K562 (cell line): ENCODE measurements around the gene ABCB9. TPM values are rescaled to one million over a fixed set of nuclear protein-coding genes. Genes with fewer than 3 reads are reported as not detected.

Experiments
- ATAC-seq: fragments of 200-7000 bp; cut with Tn5 transposase; 3 replicates; pipeline ENCODE4 v1.9.1; 2020; ENCODE audit warnings: moderate library complexity
- BruUV-seq: library from RNA; stranded (reverse); fragments of 400-500 nt; replicated peaks from 2 replicates; lab custom pipeline; 2021; lab: Mats Ljungman, UMichigan
- CTCF ChIA-PET: fragments of 300-600 bp; formaldehyde crosslinking; extraction: SDS; loops from one replicate; lab custom pipeline; 2021; ENCODE audit warnings: low intra/inter-chr PET ratio; lab: Yijun Ruan, JAX
- POLR2A ChIA-PET: fragments of 300-600, 350-650 bp; sonication (Branson Sonifier 250); formaldehyde crosslinking; extraction: SDS; loops from one replicate; lab custom pipeline; 2021; ENCODE audit warnings: antibody characterized with exemption, inconsistent platforms; lab: Yijun Ruan, JAX
- DNase-seq, 4 experiments: peaks; one replicate each; pipeline versions ENCODE4 v3.0.0 to v3.0.0-alpha.2; 2011 to 2018; ENCODE audit warnings: low spot score in 3 of 4, mixed read lengths in 3 of 4; ENCODE audit errors: extremely low read depth in 1 of 4
- FAIRE-seq: peaks from 2 replicates; lab custom pipeline; 2011; peaks lifted over from hg19 to GRCh38; lab: Jason Lieb, UNC
- H2AFZ ChIP-seq: 2 replicates; pipeline ENCODE4 v1.6.0; 2011; ENCODE audit warnings: low read depth, low read length, control low read depth, inconsistent platforms
- H3K27ac ChIP-seq: fragments of 200-600 bp; 3 replicates; pipeline ENCODE4 v1.8.0; 2011; ENCODE audit warnings: low read depth, mild to moderate bottlenecking, control low read depth, inconsistent platforms, low read length, moderate library complexity, mixed read lengths; ENCODE audit errors: extremely low read depth
- H3K27me3 ChIP-seq, 2 experiments: fragments of 300-600 bp in 1 of 2; 2 replicates in 1 of 2; 3 replicates in 1 of 2; pipeline versions ENCODE4 v1.6.0 to v1.8.0; 2011; ENCODE audit warnings: inconsistent platforms in 2 of 2, low read length in 2 of 2, mild to moderate bottlenecking in 1 of 2, mixed read lengths in 1 of 2, moderate library complexity in 1 of 2; ENCODE audit not compliant: control insufficient read depth in 2 of 2, insufficient read depth in 2 of 2
- H3K36me3 ChIP-seq: fragments of 300-600 bp; 3 replicates; pipeline ENCODE4 v1.8.0; 2011; ENCODE audit warnings: mild to moderate bottlenecking, low read length, inconsistent platforms; ENCODE audit not compliant: control insufficient read depth, insufficient read depth
- H3K4me1 ChIP-seq, 2 experiments: fragments of 200-600 bp in 1 of 2; replicated peaks in 1 of 2; 2 replicates in 1 of 2; 3 replicates in 1 of 2; pipeline versions ENCODE4 v1.5.1 to v1.8.0; 2011; ENCODE audit warnings: inconsistent platforms in 2 of 2, low read length in 2 of 2, mild to moderate bottlenecking in 1 of 2, mixed read lengths in 1 of 2, moderate library complexity in 1 of 2; ENCODE audit not compliant: control insufficient read depth in 2 of 2, insufficient read depth in 2 of 2
- H3K4me2 ChIP-seq: 2 replicates; pipeline ENCODE4 v1.6.1; 2011; ENCODE audit warnings: low read length, control low read depth, inconsistent platforms, mixed read lengths; ENCODE audit not compliant: insufficient read depth
- H3K4me3 ChIP-seq: fragments of 200-600 bp; sonication (generic), shearing (Covaris generic); 2 replicates; pipeline ENCODE4 v1.5.1; 2016; ENCODE audit warnings: control low read depth, inconsistent platforms
- H3K79me2 ChIP-seq: fragments of 200-600 bp; 3 replicates; pipeline ENCODE4 v1.8.0; 2011; ENCODE audit warnings: low read length, inconsistent platforms; ENCODE audit not compliant: control insufficient read depth, insufficient read depth
- H3K9ac ChIP-seq, 2 experiments: 2 replicates each; pipeline versions ENCODE4 v1.6.0 to v1.6.1; 2011; ENCODE audit warnings: low read depth in 2 of 2, low read length in 2 of 2, control low read depth in 1 of 2, inconsistent platforms in 1 of 2, mild to moderate bottlenecking in 1 of 2, mixed read lengths in 1 of 2; ENCODE audit not compliant: insufficient read depth in 1 of 2
- H3K9me1 ChIP-seq: one replicate; pipeline ENCODE4 v1.6.0; 2011; ENCODE audit warnings: inconsistent platforms, mild to moderate bottlenecking, low read length, moderate library complexity; ENCODE audit not compliant: control insufficient read depth, insufficient read depth
- H3K9me3 ChIP-seq: replicated peaks from 2 replicates; pipeline ENCODE4 v1.5.1; 2011; ENCODE audit warnings: low read depth, low read length, inconsistent platforms; ENCODE audit not compliant: control insufficient read depth, insufficient read depth
- H4K20me1 ChIP-seq: replicated peaks from 2 replicates; pipeline ENCODE4 v1.6.1; 2011; ENCODE audit warnings: low read length, inconsistent platforms, mixed read lengths; ENCODE audit not compliant: control insufficient read depth, insufficient read depth
- BMI1 ChIP-seq: fragments of 150-350 bp; IDR thresholded peaks from 2 replicates; pipeline ENCODE4 v1.6.1; 2014; ENCODE audit warnings: low read length
- CSDE1 ChIP-seq, 2 experiments: fragments of 450-650 bp; IDR thresholded peaks; 2 replicates each; pipeline ENCODE4 v1.6.1; 2016; ENCODE audit warnings: mild to moderate bottlenecking in 1 of 2
- CTBP1 ChIP-seq: fragments of 450-650 bp; IDR thresholded peaks from 2 replicates; pipeline ENCODE4 v1.6.1; 2016; ENCODE audit warnings: borderline replicate concordance
- FOS ChIP-seq: IDR thresholded peaks from 3 replicates; pipeline ENCODE4 v1.6.1; 2011; ENCODE audit not compliant: insufficient read length; ENCODE audit errors: extremely low read depth
- FOXA1 ChIP-seq: fragments of 450-650 bp; IDR thresholded peaks from 2 replicates; pipeline ENCODE4 v1.6.1; 2016; ENCODE audit warnings: mild to moderate bottlenecking, borderline replicate concordance
- GATA2 ChIP-seq: sonication (generic); formaldehyde crosslinking; IDR thresholded peaks from 2 replicates; pipeline ENCODE4 v1.4.0; 2020; ENCODE audit warnings: mild to moderate bottlenecking, missing genetic modification reagents
- HNRNPLL ChIP-seq: fragments of 200-400 bp; formaldehyde crosslinking; IDR thresholded peaks from 2 replicates; pipeline ENCODE4 v1.6.1; 2017; ENCODE audit warnings: low read length, low read depth, mild to moderate bottlenecking; ENCODE audit not compliant: poor library complexity, severe bottlenecking
- MCM2 ChIP-seq: fragments of 450-650 bp; IDR thresholded peaks from 2 replicates; pipeline ENCODE4 v1.6.1; 2017; ENCODE audit warnings: low read depth, mild to moderate bottlenecking
- NCOA4 ChIP-seq: fragments of 450-650 bp; IDR thresholded peaks from 2 replicates; pipeline ENCODE4 v1.6.1; 2018; ENCODE audit warnings: mild to moderate bottlenecking; ENCODE audit not compliant: partially characterized antibody
- RBM14 ChIP-seq: fragments of 200-400 bp; formaldehyde crosslinking; IDR thresholded peaks from 2 replicates; pipeline ENCODE4 v1.6.1; 2018; ENCODE audit warnings: low read depth, mild to moderate bottlenecking, low read length, moderate library complexity, borderline replicate concordance; ENCODE audit not compliant: insufficient read depth
- SP1 ChIP-seq: sonication (generic); formaldehyde crosslinking; IDR thresholded peaks from 2 replicates; pipeline ENCODE4 v1.8.1; 2022; ENCODE audit warnings: mild to moderate bottlenecking, missing genetic modification reagents
- SRF ChIP-seq, 2 experiments: fragments of 250-450, 450-650 bp in 1 of 2; sonication (Bioruptor Pico) in 1 of 2; sonication (generic) in 1 of 2; formaldehyde crosslinking; IDR thresholded peaks; 2 replicates each; pipeline versions ENCODE4 v1.5.0 to v1.5.1; 2020 to 2022; ENCODE audit warnings: mild to moderate bottlenecking in 1 of 2, missing genetic modification reagents in 1 of 2
- TOE1 ChIP-seq, 2 experiments: fragments of 450-650 bp in 1 of 2; sonication (generic) in 1 of 2; formaldehyde crosslinking in 1 of 2; IDR thresholded peaks; 2 replicates each; pipeline versions ENCODE4 v1.7.1 to v1.8.0; 2016 to 2022; ENCODE audit warnings: borderline replicate concordance in 2 of 2, mild to moderate bottlenecking in 2 of 2, antibody characterized with exemption in 1 of 2, inconsistent platforms in 1 of 2, low read depth in 1 of 2, missing genetic modification reagents in 1 of 2, moderate library complexity in 1 of 2
- ZNF445 ChIP-seq: fragments of 250-450 bp; sonication (Bioruptor Pico); IDR thresholded peaks from 2 replicates; pipeline ENCODE4 v1.4.0; 2020; ENCODE audit warnings: low read depth, mild to moderate bottlenecking, moderate library complexity
- WGBS: fragments of 100-300 bp; shearing (Covaris generic); methylation state at CpG from one replicate; pipeline ENCODE4 v1.1.6; 2016; ENCODE audit warnings: low coverage, mixed read lengths; ENCODE audit not compliant: insufficient coverage; ENCODE audit errors: missing lambda C conversion rate; 5-methylcytosine and 5-hydroxymethylcytosine counted together
- in situ Hi-C: fragments of 300-500 bp; cut with MboI; formaldehyde crosslinking; loops from 4 replicates; pipeline ENCODE4 v1.15.0; 2018; ENCODE audit warnings: inconsistent platforms, mixed read lengths
- intact Hi-C: fragments of 100-400 bp; cut with micrococcal nuclease; formaldehyde crosslinking; loops from 2 replicates; pipeline ENCODE4 v1.14.2; 2022
- polyA plus RNA-seq, 8 experiments: library from polyadenylated mRNA; depleted of rRNA in 4 of 8; stranded (reverse) in 5 of 8; unstranded in 3 of 8; fragments of >200 nt; fragmentation: Nextera tagmentation in 2 of 8; fragmentation: Illumina TruSeq in 1 of 8; extraction: Ambion mirVana in 2 of 8; extraction: Trizol in 1 of 8; gene quantifications; 2 replicates each; pipeline versions ENCODE4 v1.2.1 to v1.2.3, GENCODE V29; 2011 to 2014; ENCODE audit warnings: inconsistent platforms in 1 of 8, missing spikeins in 1 of 8
- total RNA-seq, 7 experiments: library from RNA; depleted of rRNA in 6 of 7; stranded (reverse); fragments of >200 nt in 6 of 7; fragmentation: Illumina TruSeq in 2 of 7; extraction: Trizol in 2 of 7; gene quantifications; 2 replicates each; pipeline versions ENCODE4 v1.2.1 to v1.2.3, GENCODE V29; 2011 to 2021; ENCODE audit warnings: low replicate concordance in 1 of 7
- TF ChIP-seq, protein P1 (sequence below): fragments of 250-450 bp; sonication (Bioruptor Pico); IDR thresholded peaks from 2 replicates; pipeline ENCODE4 v1.8.0; 2022; ENCODE audit warnings: inconsistent platforms

ABCB9 gene
- total and polyA plus RNA-seq, 9 of the 15 experiments (the other 6 are each of a cell fraction or from before 2014, with no cell fraction given): 0.20 to 12.6 (median 6.2) TPM

DNA sequence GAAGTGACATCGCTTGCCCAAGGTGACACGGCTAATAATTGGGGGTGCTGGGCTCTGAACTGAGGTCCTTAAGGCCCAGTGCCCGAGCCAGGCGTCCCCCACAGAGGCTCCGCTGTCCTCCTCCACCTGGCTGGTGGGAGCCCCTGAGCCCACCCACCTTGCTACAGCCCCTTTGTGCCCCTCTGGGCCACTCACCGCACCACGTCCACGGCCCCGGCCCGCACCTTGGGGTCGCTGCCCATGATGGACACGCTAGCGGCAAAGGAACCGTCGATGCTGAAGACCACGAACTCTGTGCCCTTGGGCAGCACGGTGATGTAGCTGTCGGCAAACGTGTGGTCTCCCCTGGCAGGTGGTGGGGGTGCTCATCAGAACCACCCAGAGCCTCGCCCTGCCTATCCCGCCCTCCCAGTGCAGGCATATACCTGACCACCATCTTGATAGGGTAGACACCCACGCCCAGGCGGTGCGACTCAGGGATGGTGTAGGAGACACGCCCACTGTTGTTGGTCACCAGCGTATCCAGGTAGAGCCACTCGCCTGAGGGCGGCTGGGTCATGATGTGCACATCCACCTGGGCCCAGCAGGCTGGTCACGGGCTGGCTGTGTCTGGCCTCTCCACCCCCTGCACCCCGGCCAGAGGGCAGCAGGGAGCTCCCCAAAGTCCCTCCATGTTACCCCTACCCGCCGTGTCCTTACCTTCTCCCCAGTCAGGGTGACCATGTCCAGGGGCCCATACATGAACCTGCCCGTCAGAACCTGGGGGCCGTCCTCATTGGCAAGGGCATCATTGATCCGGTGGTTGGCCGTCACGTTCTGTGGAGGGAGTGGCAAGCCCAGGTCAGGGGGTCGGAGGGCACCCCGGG is 21.1 kb upstream of the ABCB9 start:
- H3K9me1 ChIP-seq: no peaks in the 10 kb centered on the region
- no peak for ATAC-seq
- TF ChIP-seq SRF (CRISPR knock-in tag; IDR thresholded peaks at IDR 0.05) (no peak), NCOA4 (no peak), BMI1 (no peak), FOXA1 (no peak), CTBP1 (no peak), GATA2 (CRISPR knock-in tag) (no peak), CSDE1 (IDR thresholded peaks at IDR 0.05) (no peak), HNRNPLL (no peak), ZNF445 (CRISPR knock-in tag) (no peak), SP1 (CRISPR knock-in tag) (no peak), FOS (no peak), TOE1 (IDR thresholded peaks at IDR 0.05; ENCODE audit: borderline replicate concordance) (no peak), TOE1 (CRISPR knock-in tag; IDR thresholded peaks at IDR 0.05; ENCODE audit: borderline replicate concordance, low read depth) (no peak), MCM2 (no peak), RBM14 (no peak)
- TF ChIP-seq, protein P1, sequence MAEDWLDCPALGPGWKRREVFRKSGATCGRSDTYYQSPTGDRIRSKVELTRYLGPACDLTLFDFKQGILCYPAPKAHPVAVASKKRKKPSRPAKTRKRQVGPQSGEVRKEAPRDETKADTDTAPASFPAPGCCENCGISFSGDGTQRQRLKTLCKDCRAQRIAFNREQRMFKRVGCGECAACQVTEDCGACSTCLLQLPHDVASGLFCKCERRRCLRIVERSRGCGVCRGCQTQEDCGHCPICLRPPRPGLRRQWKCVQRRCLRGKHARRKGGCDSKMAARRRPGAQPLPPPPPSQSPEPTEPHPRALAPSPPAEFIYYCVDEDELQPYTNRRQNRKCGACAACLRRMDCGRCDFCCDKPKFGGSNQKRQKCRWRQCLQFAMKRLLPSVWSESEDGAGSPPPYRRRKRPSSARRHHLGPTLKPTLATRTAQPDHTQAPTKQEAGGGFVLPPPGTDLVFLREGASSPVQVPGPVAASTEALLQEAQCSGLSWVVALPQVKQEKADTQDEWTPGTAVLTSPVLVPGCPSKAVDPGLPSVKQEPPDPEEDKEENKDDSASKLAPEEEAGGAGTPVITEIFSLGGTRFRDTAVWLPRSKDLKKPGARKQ (CRISPR knock-in tag): no peak
- TF ChIP-seq, all 486 proteins: peak for 0
- Histone ChIP-seq H4K20me1 (0 out of 2 replicates have a peak, but pooled peaks cover 5% of the 10 kb centered on the region), H3K79me2 (peaks cover 3% of the 10 kb centered on the region; the same call in 1 of the 3 replicates), H3K4me2 (no peak overlapping the region), H3K27ac (no peak overlapping the region), H3K36me3 (peaks cover 21% of the 10 kb centered on the region; the same call in 2 of the 3 replicates), H3K9me3 (no peaks in the 10 kb centered on the region), H3K4me1 (peaks cover 16 to 90% of the 10 kb centered on the region in 2 experiments), H2AFZ (no peak overlapping the region), H3K27me3 (no peaks in the 10 kb centered on the region), H3K4me3 (no peak overlapping the region), H3K9ac (peak overlapping the region in 1 of 2 experiments; percentile 15; a peak in 1 of 4 replicates)
- DNase-seq (peak in 2 of 4 experiments; percentile 55 to 62), FAIRE-seq (no peak)
- ChIA-PET CTCF (no interaction called here), POLR2A (interaction anchor here (1.0 to 1.1 kb wide), 2 partner anchors 8 to 10 kb away, joined by 3 read pairs; no protein-coding TSS in a partner anchor)
- no TSS peak for BruUV-seq
- 81% methylated on average over 34 of the region's 39 CpGs for WGBS
- intact Hi-C loops: loop anchor here (10.0 kb wide), 1 partner anchor 157 kb away; no protein-coding TSS in a partner anchor
- in situ Hi-C loops: no loop called here
